ENCODE results near the gene AHCTF1.

AHCTF1 gene

DNA sequence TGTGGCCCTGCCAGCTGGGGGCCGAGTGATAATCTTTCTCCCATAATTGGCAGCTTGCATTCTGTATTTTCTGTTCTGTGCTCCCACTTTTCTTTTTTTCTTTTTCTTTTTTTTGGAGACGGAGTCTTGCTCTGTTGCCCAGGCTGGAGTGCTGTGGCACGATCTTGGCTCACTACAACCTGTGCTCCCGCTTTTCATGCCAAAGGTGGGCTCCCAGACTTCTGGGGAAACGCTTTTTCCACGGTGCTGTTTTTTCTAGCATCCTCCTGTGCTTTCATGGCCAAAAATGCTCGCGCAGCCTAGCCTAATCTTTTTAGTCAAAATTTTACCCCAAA, 585 bp upstream of the AHCTF1 start:
- Histone ChIP-seq H4K20me1 (ENCODE audit: low read depth, low read length) (no peaks in the 10 kb centered on the region), H3K36me3 (ENCODE audit: low read length) (no peaks in the 10 kb centered on the region; the same call in 1 of the 2 replicates), H3K4me2 (ENCODE audit: low read depth, low read length, poor library complexity, severe bottlenecking) (peak overlapping the region; percentile 94), H2AFZ (ENCODE audit: low read depth, low read length, severe bottlenecking) (peak overlapping the region; percentile 97), H3F3A (ENCODE audit: insufficient read depth) (peaks cover 9% of the 10 kb centered on the region; the same call in 1 of the 2 replicates), H3K9me2 (replicated peaks; ENCODE audit: insufficient read depth, low read length) (no peaks in the 10 kb centered on the region), H3K9ac (ENCODE audit: low read length) (peak overlapping the region; percentile 77), H3K27me3 (ENCODE audit: low read length) (no peaks in the 10 kb centered on the region), H3K79me2 (ENCODE audit: insufficient read depth, low read length) (peaks cover 38% of the 10 kb centered on the region), H3K27ac (ENCODE audit: low read depth, low read length) (peak overlapping the region; percentile 94), H3K4me3 (ENCODE audit: insufficient read depth, low read length, poor library complexity, severe bottlenecking) (peak overlapping the region; percentile 73), H3K9me3 (ENCODE audit: insufficient read depth, low read length) (no peaks in the 10 kb centered on the region)
- TF ChIP-seq EZH2phosphoT487 (conservative IDR thresholded peaks at IDR 0.05; ENCODE audit: low read length): no peak
- TF ChIP-seq, protein P1, sequence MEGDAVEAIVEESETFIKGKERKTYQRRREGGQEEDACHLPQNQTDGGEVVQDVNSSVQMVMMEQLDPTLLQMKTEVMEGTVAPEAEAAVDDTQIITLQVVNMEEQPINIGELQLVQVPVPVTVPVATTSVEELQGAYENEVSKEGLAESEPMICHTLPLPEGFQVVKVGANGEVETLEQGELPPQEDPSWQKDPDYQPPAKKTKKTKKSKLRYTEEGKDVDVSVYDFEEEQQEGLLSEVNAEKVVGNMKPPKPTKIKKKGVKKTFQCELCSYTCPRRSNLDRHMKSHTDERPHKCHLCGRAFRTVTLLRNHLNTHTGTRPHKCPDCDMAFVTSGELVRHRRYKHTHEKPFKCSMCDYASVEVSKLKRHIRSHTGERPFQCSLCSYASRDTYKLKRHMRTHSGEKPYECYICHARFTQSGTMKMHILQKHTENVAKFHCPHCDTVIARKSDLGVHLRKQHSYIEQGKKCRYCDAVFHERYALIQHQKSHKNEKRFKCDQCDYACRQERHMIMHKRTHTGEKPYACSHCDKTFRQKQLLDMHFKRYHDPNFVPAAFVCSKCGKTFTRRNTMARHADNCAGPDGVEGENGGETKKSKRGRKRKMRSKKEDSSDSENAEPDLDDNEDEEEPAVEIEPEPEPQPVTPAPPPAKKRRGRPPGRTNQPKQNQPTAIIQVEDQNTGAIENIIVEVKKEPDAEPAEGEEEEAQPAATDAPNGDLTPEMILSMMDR (IDR thresholded peaks at IDR 0.05; ENCODE audit: insufficient read depth, low read length, poor library complexity, severe bottlenecking): no peak

DNA sequence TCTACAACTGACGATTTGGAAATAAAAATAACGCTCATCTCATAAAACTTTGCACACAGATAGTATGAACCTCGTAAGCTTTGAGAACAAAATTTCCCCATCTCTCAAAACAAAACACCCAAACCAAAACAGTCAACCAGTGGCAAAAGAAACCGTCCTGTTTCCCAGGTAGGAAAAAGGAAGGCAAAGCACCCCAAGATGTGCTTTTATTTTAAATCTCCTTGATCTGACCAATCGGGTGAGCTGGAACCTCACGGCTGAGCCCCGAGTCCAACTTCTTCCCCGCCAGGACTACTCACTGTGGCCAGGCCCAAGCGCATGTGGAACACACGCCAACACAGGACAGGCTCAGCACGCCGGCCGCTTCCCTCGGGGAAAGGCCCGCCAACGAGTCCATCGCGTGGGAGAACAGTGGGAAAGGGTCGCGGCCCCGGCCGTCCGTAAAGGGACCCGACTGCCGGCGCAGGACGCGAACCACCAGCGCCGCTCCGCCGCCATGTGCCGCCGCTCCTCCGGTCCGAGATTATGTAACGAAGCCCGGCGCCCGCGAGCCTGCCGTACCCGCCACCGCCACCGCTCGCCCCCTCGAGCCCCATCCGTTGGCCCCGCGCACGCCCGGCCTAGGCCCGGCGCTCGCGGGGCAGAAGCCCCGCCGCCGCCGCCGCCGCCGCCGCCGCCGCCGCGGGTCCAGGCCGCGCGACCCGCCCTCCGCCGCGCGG, 759 bp downstream of the AHCTF1 start:
- H3K9me3 ChIP-seq (ENCODE audit: insufficient read depth, low read length): no peaks in the 10 kb centered on the region
- peak overlapping the region; percentile 94 for H3K27ac ChIP-seq (ENCODE audit: low read depth, low read length)
- H3F3A ChIP-seq (ENCODE audit: insufficient read depth): peaks cover 9% of the 10 kb centered on the region; the same call in 1 of the 2 replicates
- peak overlapping the region; percentile 73 for H3K4me3 ChIP-seq (ENCODE audit: insufficient read depth, low read length, poor library complexity, severe bottlenecking)
- no peaks in the 10 kb centered on the region for H3K9me2 ChIP-seq (replicated peaks; ENCODE audit: insufficient read depth, low read length)
- no peaks in the 10 kb centered on the region for H3K27me3 ChIP-seq (ENCODE audit: low read length)
- peaks cover 3% of the 10 kb centered on the region; the same call in 1 of the 2 replicates for H3K36me3 ChIP-seq (ENCODE audit: low read length)
- H3K9ac ChIP-seq (ENCODE audit: low read length): peak overlapping the region; percentile 77
- H3K79me2 ChIP-seq (ENCODE audit: insufficient read depth, low read length): peaks cover 52% of the 10 kb centered on the region
- no peaks in the 10 kb centered on the region for H4K20me1 ChIP-seq (ENCODE audit: low read depth, low read length)
- no peak overlapping the region for H2AFZ ChIP-seq (ENCODE audit: low read depth, low read length, severe bottlenecking)
- TF ChIP-seq, protein P1 (IDR thresholded peaks at IDR 0.05; ENCODE audit: insufficient read depth, low read length, poor library complexity, severe bottlenecking): no peak
- TF ChIP-seq EZH2phosphoT487 (conservative IDR thresholded peaks at IDR 0.05; ENCODE audit: low read length): no peak
- peak overlapping the region; percentile 74 for H3K4me2 ChIP-seq (ENCODE audit: low read depth, low read length, poor library complexity, severe bottlenecking)

DNA sequence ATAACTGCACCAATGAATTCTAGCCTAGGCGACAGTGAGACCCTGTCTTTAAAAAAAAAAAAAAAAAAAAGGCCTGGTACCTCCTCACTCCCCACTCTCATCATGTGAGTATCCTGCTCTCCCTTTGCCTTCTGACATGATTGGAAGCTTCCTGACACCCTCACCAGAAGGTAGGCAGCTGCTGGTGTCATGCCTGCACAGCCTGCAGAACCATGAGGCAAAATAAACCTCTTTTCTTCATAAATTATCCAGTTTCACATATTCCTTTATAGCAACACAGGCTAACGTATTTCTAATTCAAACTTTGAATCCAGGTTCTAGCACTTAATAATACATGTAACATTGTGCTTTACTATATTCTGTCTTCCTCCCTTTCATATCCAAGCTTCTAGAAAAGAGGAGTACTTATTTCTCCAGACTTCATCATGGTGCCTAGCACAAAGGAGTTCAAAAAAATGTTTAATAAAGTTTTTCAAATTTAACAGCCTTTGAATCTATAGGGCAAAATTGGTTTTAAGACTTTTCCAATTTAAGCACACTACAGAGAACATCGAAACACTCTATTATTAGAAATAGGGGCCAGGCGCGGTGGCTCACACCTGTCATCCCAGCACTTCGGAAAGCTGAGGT, 5.6 kb downstream of the AHCTF1 start:
- H4K20me1 ChIP-seq (ENCODE audit: low read depth, low read length): peaks cover 11% of the 10 kb centered on the region; the same call in 1 of the 2 replicates
- H2AFZ ChIP-seq (ENCODE audit: low read depth, low read length, severe bottlenecking): no peak overlapping the region
- no peaks in the 10 kb centered on the region for H3K9me3 ChIP-seq (ENCODE audit: insufficient read depth, low read length)
- H3K27ac ChIP-seq (ENCODE audit: low read depth, low read length): no peak overlapping the region
- no peak overlapping the region for H3K9ac ChIP-seq (ENCODE audit: low read length)
- no peak overlapping the region for H3K4me3 ChIP-seq (ENCODE audit: insufficient read depth, low read length, poor library complexity, severe bottlenecking)
- no peaks in the 10 kb centered on the region for H3K27me3 ChIP-seq (ENCODE audit: low read length)
- no peaks in the 10 kb centered on the region for H3K9me2 ChIP-seq (replicated peaks; ENCODE audit: insufficient read depth, low read length)
- H3K79me2 ChIP-seq (ENCODE audit: insufficient read depth, low read length): peaks cover 100% of the 10 kb centered on the region
- H3K4me2 ChIP-seq (ENCODE audit: low read depth, low read length, poor library complexity, severe bottlenecking): no peak overlapping the region
- TF ChIP-seq, protein P1 (IDR thresholded peaks at IDR 0.05; ENCODE audit: insufficient read depth, low read length, poor library complexity, severe bottlenecking): no peak
- TF ChIP-seq EZH2phosphoT487 (conservative IDR thresholded peaks at IDR 0.05; ENCODE audit: low read length): no peak
- H3K36me3 ChIP-seq (ENCODE audit: low read length): peaks cover 3% of the 10 kb centered on the region; the same call in 1 of the 2 replicates
- peaks cover 22% of the 10 kb centered on the region for H3F3A ChIP-seq (ENCODE audit: insufficient read depth)

All from SU-DHL-6 (cell line).